Liver (tissue), 3 donors: ENCODE measurements around the gene BHLHE40.

Experiments
- GABPA ChIP-seq, 2 donors: IDR thresholded peaks in 1 of 2; conservative IDR thresholded peaks in 1 of 2; 2 replicates each; pipeline ENCODE4 v1.6.1; 2016; ENCODE audit warnings: antibody characterized with exemption in 2 of 2, mild to moderate bottlenecking in 1 of 2, moderate library complexity in 1 of 2
- HNF4A ChIP-seq, 2 donors: conservative IDR thresholded peaks; 2 replicates each; pipeline ENCODE4 v1.6.1; 2016; ENCODE audit warnings: antibody characterized with exemption in 2 of 2, mild to moderate bottlenecking in 2 of 2
- RAD21 ChIP-seq, 2 donors: IDR thresholded peaks; 2 replicates each; pipeline ENCODE4 v1.6.1; 2016; ENCODE audit warnings: antibody characterized with exemption in 2 of 2, mild to moderate bottlenecking in 2 of 2
- TF ChIP-seq, protein P1 (sequence below): fragments of 150-350 bp; IDR thresholded peaks from 2 replicates; pipeline ENCODE4 v1.5.1; 2017; ENCODE audit warnings: improper control_type of control experiment, low read depth, low read length; ENCODE audit not compliant: missing input control
- donor health status: healthy.
- donor health status: healthy.

DNA sequence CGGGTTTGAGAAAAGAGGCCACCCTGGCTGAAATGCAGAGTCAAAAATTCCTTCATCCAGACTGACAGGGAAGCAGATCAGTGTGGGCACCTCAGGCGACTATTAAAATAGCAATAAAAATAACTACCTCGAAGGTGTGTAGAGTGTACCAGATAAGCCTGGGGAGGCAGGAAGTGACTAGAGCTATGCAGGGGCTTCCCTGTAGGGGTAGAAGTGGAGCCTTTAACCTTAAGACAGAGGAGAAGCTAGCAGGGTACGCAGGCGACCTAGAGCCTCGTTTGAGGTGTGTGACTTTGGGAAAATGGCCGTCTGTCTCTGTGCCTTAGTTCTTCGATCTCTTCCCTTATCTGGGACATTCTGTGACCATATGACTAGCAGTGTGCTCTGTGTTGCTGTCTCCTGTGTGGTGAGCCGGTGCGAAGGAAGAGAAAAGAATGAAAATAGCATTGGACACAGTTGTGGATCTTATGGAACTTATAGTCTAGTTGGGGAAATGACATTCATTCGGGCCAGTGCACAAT lies 17.6 kb downstream of the BHLHE40 start:
- TF ChIP-seq GABPA (IDR thresholded peaks at IDR 0.05 in 1 of 2, conservative IDR thresholded peaks at IDR 0.05 in 1 of 2), result no peak
- TF ChIP-seq, protein P1, sequence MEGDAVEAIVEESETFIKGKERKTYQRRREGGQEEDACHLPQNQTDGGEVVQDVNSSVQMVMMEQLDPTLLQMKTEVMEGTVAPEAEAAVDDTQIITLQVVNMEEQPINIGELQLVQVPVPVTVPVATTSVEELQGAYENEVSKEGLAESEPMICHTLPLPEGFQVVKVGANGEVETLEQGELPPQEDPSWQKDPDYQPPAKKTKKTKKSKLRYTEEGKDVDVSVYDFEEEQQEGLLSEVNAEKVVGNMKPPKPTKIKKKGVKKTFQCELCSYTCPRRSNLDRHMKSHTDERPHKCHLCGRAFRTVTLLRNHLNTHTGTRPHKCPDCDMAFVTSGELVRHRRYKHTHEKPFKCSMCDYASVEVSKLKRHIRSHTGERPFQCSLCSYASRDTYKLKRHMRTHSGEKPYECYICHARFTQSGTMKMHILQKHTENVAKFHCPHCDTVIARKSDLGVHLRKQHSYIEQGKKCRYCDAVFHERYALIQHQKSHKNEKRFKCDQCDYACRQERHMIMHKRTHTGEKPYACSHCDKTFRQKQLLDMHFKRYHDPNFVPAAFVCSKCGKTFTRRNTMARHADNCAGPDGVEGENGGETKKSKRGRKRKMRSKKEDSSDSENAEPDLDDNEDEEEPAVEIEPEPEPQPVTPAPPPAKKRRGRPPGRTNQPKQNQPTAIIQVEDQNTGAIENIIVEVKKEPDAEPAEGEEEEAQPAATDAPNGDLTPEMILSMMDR, result no peak
- TF ChIP-seq RAD21 (IDR thresholded peaks at IDR 0.05), result no peak
- no peak for TF ChIP-seq HNF4A (conservative IDR thresholded peaks at IDR 0.05)
